Ovary (tissue), 3 donors: ENCODE results near the gene SVEP1.

ENCODE experiments used
- POLR2A ChIP-seq: fragments of 450-650 bp; IDR thresholded peaks from one replicate; pipeline ENCODE4 v1.6.1; 2017; ENCODE audit warnings: antibody characterized with exemption, mild to moderate bottlenecking, moderate library complexity
- TF ChIP-seq, protein P1 (sequence below), 3 donors: fragments of 450-650 bp in 2 of 3; fragments of 200-600 bp in 1 of 3; IDR thresholded peaks; one replicate each; pipeline versions ENCODE4 v1.5.1 to v1.8.0; 2016 to 2022; ENCODE audit warnings: antibody characterized with exemption in 3 of 3, mild to moderate bottlenecking in 1 of 3
- donor health status: DM: no; HTN: no; CAD: no.

DNA sequence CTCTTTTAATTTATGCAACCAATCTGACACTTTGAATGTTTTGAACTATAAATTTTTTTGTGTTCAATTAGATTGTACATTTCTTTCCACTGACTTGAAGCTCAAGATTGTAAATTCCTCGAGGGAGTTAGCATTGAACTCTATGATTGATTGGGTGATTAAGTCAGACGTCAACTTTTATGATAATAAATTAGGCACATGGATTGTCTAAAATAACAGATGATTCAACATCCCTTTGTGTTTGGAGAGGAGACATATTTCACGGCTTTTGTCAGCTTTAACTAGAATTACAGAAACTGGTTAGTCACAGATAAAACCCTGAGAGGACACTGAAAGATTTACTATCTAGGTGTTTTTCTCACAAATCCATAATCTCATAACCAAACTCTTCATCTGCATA, 209.2 kb downstream of the SVEP1 start:
- TF ChIP-seq, protein P1, sequence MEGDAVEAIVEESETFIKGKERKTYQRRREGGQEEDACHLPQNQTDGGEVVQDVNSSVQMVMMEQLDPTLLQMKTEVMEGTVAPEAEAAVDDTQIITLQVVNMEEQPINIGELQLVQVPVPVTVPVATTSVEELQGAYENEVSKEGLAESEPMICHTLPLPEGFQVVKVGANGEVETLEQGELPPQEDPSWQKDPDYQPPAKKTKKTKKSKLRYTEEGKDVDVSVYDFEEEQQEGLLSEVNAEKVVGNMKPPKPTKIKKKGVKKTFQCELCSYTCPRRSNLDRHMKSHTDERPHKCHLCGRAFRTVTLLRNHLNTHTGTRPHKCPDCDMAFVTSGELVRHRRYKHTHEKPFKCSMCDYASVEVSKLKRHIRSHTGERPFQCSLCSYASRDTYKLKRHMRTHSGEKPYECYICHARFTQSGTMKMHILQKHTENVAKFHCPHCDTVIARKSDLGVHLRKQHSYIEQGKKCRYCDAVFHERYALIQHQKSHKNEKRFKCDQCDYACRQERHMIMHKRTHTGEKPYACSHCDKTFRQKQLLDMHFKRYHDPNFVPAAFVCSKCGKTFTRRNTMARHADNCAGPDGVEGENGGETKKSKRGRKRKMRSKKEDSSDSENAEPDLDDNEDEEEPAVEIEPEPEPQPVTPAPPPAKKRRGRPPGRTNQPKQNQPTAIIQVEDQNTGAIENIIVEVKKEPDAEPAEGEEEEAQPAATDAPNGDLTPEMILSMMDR (IDR thresholded peaks at IDR 0.05): no peak
- no peak for TF ChIP-seq POLR2A
